CD4-positive, alpha-beta memory T cell (primary cell): Measurements from ENCODE around the gene UBQLN4. TPM values are rescaled to one million over a fixed set of nuclear protein-coding genes. Genes with fewer than 3 reads are reported as not detected.
"Not testable (repeated sequence)": the region's sequence is repeated elsewhere in the genome, so short reads cannot be mapped to it uniquely, and the experiment has no call there.

Experiments used
- CTCF ChIA-PET: fragments of 350-600 bp; sonication (Branson Sonifier 250); formaldehyde crosslinking; loops from one replicate; lab custom pipeline; 2021; ENCODE audit warnings: inconsistent platforms; ENCODE audit not compliant: partially characterized antibody; lab: Charles Lee
- POLR2A ChIA-PET: fragments of 350-600 bp; sonication (Branson Sonifier 250); formaldehyde crosslinking; loops from one replicate; lab custom pipeline; 2021; ENCODE audit not compliant: partially characterized antibody; lab: Charles Lee
- DNase-seq, 5 donors: peaks; one replicate each; pipeline versions ENCODE4 v3.0.0 to v3.0.0-alpha.2; 2020 to 2022; ENCODE audit warnings: mixed read lengths in 1 of 5
- H3K27ac ChIP-seq: one replicate; pipeline ENCODE4 v1.7.0; 2013; ENCODE audit warnings: low read depth, low read length
- H3K27me3 ChIP-seq: 2 replicates; pipeline ENCODE4 v1.7.0; 2013; ENCODE audit warnings: mild to moderate bottlenecking, low read length, moderate library complexity; ENCODE audit not compliant: insufficient read depth
- H3K36me3 ChIP-seq: 2 replicates; pipeline ENCODE4 v1.7.0; 2013; ENCODE audit warnings: mild to moderate bottlenecking, low read length, moderate library complexity; ENCODE audit not compliant: insufficient read depth
- H3K4me1 ChIP-seq: 2 replicates; pipeline ENCODE4 v1.7.0; 2013; ENCODE audit warnings: mild to moderate bottlenecking, low read length, moderate library complexity; ENCODE audit not compliant: insufficient read depth
- H3K4me3 ChIP-seq, 2 donors: one replicate each; pipeline ENCODE4 v1.7.0; 2013; ENCODE audit warnings: low read length in 2 of 2, mild to moderate bottlenecking in 1 of 2
- H3K9me3 ChIP-seq, 2 donors: one replicate each; pipeline ENCODE4 v1.7.0; 2013; ENCODE audit warnings: low read length in 2 of 2, control low read depth in 1 of 2; ENCODE audit not compliant: control insufficient read depth in 1 of 2
- H3K27ac Mint-ChIP-seq, 7 donors: one replicate each; pipeline ENCODE4 v1.8.0; 2020 to 2021; ENCODE audit warnings: mixed read lengths in 7 of 7, mild to moderate bottlenecking in 6 of 7, inconsistent platforms in 3 of 7, moderate library complexity in 3 of 7
- H3K27me3 Mint-ChIP-seq, 2 donors: one replicate each; pipeline ENCODE4 v1.8.0; 2020 to 2021; ENCODE audit warnings: mixed read lengths in 2 of 2
- H3K36me3 Mint-ChIP-seq, 2 donors: one replicate each; pipeline ENCODE4 v1.8.0; 2020 to 2021; ENCODE audit warnings: mixed read lengths in 2 of 2, inconsistent platforms in 1 of 2, mild to moderate bottlenecking in 1 of 2
- H3K4me1 Mint-ChIP-seq, 4 donors: one replicate each; pipeline ENCODE4 v1.8.0; 2020 to 2021; ENCODE audit warnings: mixed read lengths in 4 of 4, mild to moderate bottlenecking in 1 of 4
- H3K4me3 Mint-ChIP-seq, 8 donors: one replicate each; pipeline ENCODE4 v1.8.0; 2020 to 2021; ENCODE audit warnings: mixed read lengths in 8 of 8, mild to moderate bottlenecking in 7 of 8, moderate library complexity in 6 of 8, inconsistent platforms in 3 of 8
- H3K9me3 Mint-ChIP-seq, 8 donors: one replicate each; pipeline ENCODE4 v1.8.0; 2020 to 2021; ENCODE audit warnings: mixed read lengths in 8 of 8, mild to moderate bottlenecking in 5 of 8, inconsistent platforms in 3 of 8, moderate library complexity in 1 of 8
- intact Hi-C: fragments of 100-400 bp; cut with micrococcal nuclease; formaldehyde crosslinking; loops from one replicate; pipeline ENCODE4 v1.15.1; 2023
- polyA plus RNA-seq, 2 donors: library from polyadenylated mRNA; unstranded; fragments of 300-500 nt; fragmentation: Illumina TruSeq; gene quantifications; one replicate each; pipeline ENCODE4 v1.2.3, GENCODE V29; 2021
- total RNA-seq, 2 experiments: library from RNA; stranded (reverse); gene quantifications; one replicate each; pipeline ENCODE4 v1.2.3, GENCODE V29; 2021

Gene UBQLN4
- total and polyA plus RNA-seq, 4 experiments from 2014 or later, result 8.9 to 39.5 (median 25.3) TPM

- H3K4me1 Mint-ChIP-seq, H3K27ac Mint-ChIP-seq, H3K4me3 ChIP-seq, H3K27me3 ChIP-seq, H3K27me3 Mint-ChIP-seq, intact Hi-C loops, POLR2A ChIA-PET, H3K4me1 ChIP-seq, H3K36me3 ChIP-seq, DNase-seq, H3K9me3 ChIP-seq, CTCF ChIA-PET, H3K9me3 Mint-ChIP-seq, H3K4me3 Mint-ChIP-seq, H3K27ac ChIP-seq: not testable (repeated sequence)
- H3K36me3 Mint-ChIP-seq, result peaks cover 7 to 18% of the 10 kb centered on the region in 2 donors
Observed at GRCh38 chr1:156034991-156035390, 18.6 kb downstream of the UBQLN4 start.

DNA sequence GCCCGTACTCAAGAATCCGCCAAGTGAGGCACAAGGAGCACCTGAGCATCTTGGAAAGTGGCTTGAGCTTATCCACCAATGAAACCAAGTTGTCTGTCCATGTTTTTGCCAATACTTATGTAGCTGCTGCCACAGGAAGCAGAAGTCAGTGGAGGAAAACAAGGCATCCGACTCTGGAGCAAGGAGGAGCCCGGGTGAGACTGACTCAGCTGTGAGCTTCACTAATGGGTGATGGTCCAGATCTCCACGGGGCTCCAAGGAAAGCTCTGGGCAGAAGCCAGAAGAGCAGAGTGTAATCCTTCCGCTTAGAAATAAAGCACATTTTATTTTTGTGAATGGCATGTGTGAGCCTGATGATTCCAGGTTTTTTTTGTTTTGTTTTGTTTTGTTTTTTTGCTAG lies 20.6 kb downstream of the UBQLN4 start:
- POLR2A ChIA-PET, result no interaction called here
- intact Hi-C loops, result no loop called here
- Mint-ChIP-seq H3K4me1 (no peaks in the 10 kb centered on the region), H3K9me3 (peaks cover 0 to 3% (median 0%) of the 10 kb centered on the region in 8 donors), H3K36me3 (peaks cover 7 to 13% of the 10 kb centered on the region in 2 donors), H3K4me3 (no peak overlapping the region), H3K27ac (no peak overlapping the region), H3K27me3 (no peaks in the 10 kb centered on the region)
- CTCF ChIA-PET, result interaction anchor here (0.9 kb wide), 1 partner anchor 32 kb away, joined by 3 read pairs; no protein-coding TSS in a partner anchor
- no peaks in the 10 kb centered on the region for H3K9me3 ChIP-seq
- H3K4me3 ChIP-seq, result no peak overlapping the region
- H3K4me1 ChIP-seq, result no peaks in the 10 kb centered on the region
- H3K27ac ChIP-seq, result no peak overlapping the region
- no peaks in the 10 kb centered on the region for H3K27me3 ChIP-seq
- DNase-seq, result no peak
- H3K36me3 ChIP-seq, result no peaks in the 10 kb centered on the region

DNA sequence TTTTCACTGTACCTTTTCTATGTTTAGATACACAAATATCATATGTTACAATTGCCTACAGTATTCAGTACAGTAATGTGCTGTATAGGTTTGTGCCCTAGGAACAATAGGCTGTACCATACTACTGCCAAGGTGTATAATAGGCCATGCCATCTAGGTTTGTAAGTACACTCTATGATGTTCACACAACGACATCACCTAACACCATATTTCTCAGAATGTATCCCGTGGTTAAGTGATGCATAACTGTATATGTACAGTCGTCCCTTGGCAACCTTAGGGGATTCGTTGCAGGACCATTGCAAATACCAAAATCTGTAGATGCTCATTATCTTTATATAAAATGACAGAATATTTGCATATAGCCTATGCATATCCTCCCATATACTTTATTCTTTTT lies 27.0 kb downstream of the UBQLN4 start:
- Mint-ChIP-seq H3K27ac (no peak overlapping the region), H3K9me3 (peaks cover 0 to 1% (median 0%) of the 10 kb centered on the region in 8 donors), H3K36me3 (no peaks in the 10 kb centered on the region), H3K4me3 (no peak overlapping the region), H3K27me3 (peaks cover 0 to 2% of the 10 kb centered on the region in 2 donors), H3K4me1 (peaks cover 6 to 13% (median 8%) of the 10 kb centered on the region in 4 donors)
- DNase-seq, result no peak
- H3K27ac ChIP-seq, result no peak overlapping the region
- CTCF ChIA-PET, result no interaction called here
- no peaks in the 10 kb centered on the region for H3K9me3 ChIP-seq
- no peaks in the 10 kb centered on the region for H3K4me1 ChIP-seq
- H3K27me3 ChIP-seq, result no peaks in the 10 kb centered on the region
- no peaks in the 10 kb centered on the region for H3K36me3 ChIP-seq
- intact Hi-C loops, result loop anchor here (10.0 kb wide), 1 partner anchor 342 kb away; the partner anchor contains the start of genes DAP3 and YY1AP1
- POLR2A ChIA-PET, result no interaction called here
- H3K4me3 ChIP-seq, result no peak overlapping the region

GRCh38 chr1:156025876-156026275 lies 27.7 kb downstream of the UBQLN4 start:
- no peaks in the 10 kb centered on the region for H3K9me3 ChIP-seq
- Mint-ChIP-seq H3K4me3 (peak overlapping the region in 1 of 8 donors; percentile 14), H3K9me3 (peaks cover 0 to 1% (median 0%) of the 10 kb centered on the region in 8 donors), H3K4me1 (peaks cover 6 to 17% (median 10%) of the 10 kb centered on the region in 4 donors), H3K27me3 (peaks cover 0 to 2% of the 10 kb centered on the region in 2 donors), H3K36me3 (no peaks in the 10 kb centered on the region), H3K27ac (no peak overlapping the region)
- intact Hi-C loops, result loop anchor here (10.0 kb wide), 1 partner anchor 341 kb away; the partner anchor contains the start of genes DAP3 and YY1AP1
- no peaks in the 10 kb centered on the region for H3K36me3 ChIP-seq
- no peak overlapping the region for H3K4me3 ChIP-seq
- ChIA-PET POLR2A (no interaction called here), CTCF (interaction anchor here (0.9 kb wide), 1 partner anchor 26 kb away, joined by 3 read pairs; no protein-coding TSS in a partner anchor)
- DNase-seq, result peak in 3 of 5 donors; percentile 24 to 41 (median 25)
- peaks cover 4% of the 10 kb centered on the region for H3K4me1 ChIP-seq
- no peak overlapping the region for H3K27ac ChIP-seq
- no peaks in the 10 kb centered on the region for H3K27me3 ChIP-seq

- POLR2A ChIA-PET, result interaction anchor here (0.9 kb wide), 1 partner anchor 48 kb away, joined by 3 read pairs; no protein-coding TSS in a partner anchor
- intact Hi-C loops, result loop anchor here (10.0 kb wide), 1 partner anchor 340 kb away; the partner anchor contains the start of genes DAP3 and YY1AP1
- H3K4me1 Mint-ChIP-seq, result peaks cover 12 to 28% (median 19%) of the 10 kb centered on the region in 4 donors
Observed at GRCh38 chr1:156024801-156025200, 28.8 kb downstream of the UBQLN4 start.

GRCh38 chr1:156021954-156022353 lies 31.6 kb downstream of the UBQLN4 start:
- no peak for DNase-seq
- intact Hi-C loops, result loop anchor here (2.0 to 10.0 kb wide), 2 partner anchors 17 to 337 kb away; partner anchors contain the start of genes DAP3 and YY1AP1
- H3K27me3 ChIP-seq, result no peaks in the 10 kb centered on the region
- CTCF ChIA-PET, result no interaction called here
- Mint-ChIP-seq H3K9me3 (no peaks in the 10 kb centered on the region), H3K27me3 (peaks cover 0 to 2% of the 10 kb centered on the region in 2 donors), H3K27ac (peak overlapping the region; percentile 6 to 90 (median 74)), H3K4me1 (peaks cover 24 to 42% (median 32%) of the 10 kb centered on the region in 4 donors), H3K36me3 (peaks cover 14 to 21% of the 10 kb centered on the region in 2 donors), H3K4me3 (peak overlapping the region in 5 of 8 donors; percentile 18 to 59 (median 36))
- no peaks in the 10 kb centered on the region for H3K9me3 ChIP-seq
- H3K4me3 ChIP-seq, result no peak overlapping the region
- no peak overlapping the region for H3K27ac ChIP-seq
- POLR2A ChIA-PET, result interaction anchor here (1.0 kb wide), 1 partner anchor 116 kb away, joined by 3 read pairs; no protein-coding TSS in a partner anchor
- peaks cover 17% of the 10 kb centered on the region for H3K4me1 ChIP-seq
- H3K36me3 ChIP-seq, result peaks cover 10% of the 10 kb centered on the region

More at GRCh38 chr1:156024801-156025200, 28.8 kb downstream of the UBQLN4 start:
- Histone ChIP-seq H3K4me3 (no peak overlapping the region), H3K4me1 (peaks cover 9% of the 10 kb centered on the region), H3K36me3 (no peaks in the 10 kb centered on the region), H3K27ac (no peak overlapping the region), H3K27me3 (no peaks in the 10 kb centered on the region), H3K9me3 (no peaks in the 10 kb centered on the region)
- Mint-ChIP-seq H3K27me3 (peaks cover 0 to 2% of the 10 kb centered on the region in 2 donors), H3K36me3 (peaks cover 0 to 8% of the 10 kb centered on the region in 2 donors), H3K4me3 (no peak overlapping the region), H3K9me3 (peaks cover 0 to 1% (median 0%) of the 10 kb centered on the region in 8 donors), H3K27ac (no peak overlapping the region)
- no peak for DNase-seq
- CTCF ChIA-PET, result no interaction called here

GRCh38 chr1:156021093-156021428 lies 32.5 kb downstream of the UBQLN4 start:
- Histone ChIP-seq H3K4me1 (peaks cover 17% of the 10 kb centered on the region), H3K27ac (peak overlapping the region; percentile 77), H3K27me3 (no peaks in the 10 kb centered on the region), H3K4me3 (peak overlapping the region; percentile 78 to 81), H3K36me3 (peaks cover 13% of the 10 kb centered on the region), H3K9me3 (no peaks in the 10 kb centered on the region)
- intact Hi-C loops, result loop anchor here (2.0 to 10.0 kb wide), 2 partner anchors 16 to 336 kb away; partner anchors contain the start of genes DAP3 and YY1AP1
- CTCF ChIA-PET, result interaction anchor here (0.6 to 2.0 kb wide), 4 partner anchors 10 to 152 kb away, joined by 3 to 6 read pairs (median 4); partner anchors contain the start of gene LAMTOR2
- Mint-ChIP-seq H3K27me3 (peaks cover 0 to 2% of the 10 kb centered on the region in 2 donors), H3K36me3 (peaks cover 20 to 28% of the 10 kb centered on the region in 2 donors), H3K4me1 (peaks cover 24 to 44% (median 34%) of the 10 kb centered on the region in 4 donors), H3K27ac (peak overlapping the region; percentile 82 to 99 (median 98)), H3K9me3 (no peaks in the 10 kb centered on the region), H3K4me3 (peak overlapping the region; percentile 96 to 99 (median 99))
- no peak for DNase-seq
- POLR2A ChIA-PET, result interaction anchor here (0.6 to 1.9 kb wide), 11 partner anchors 8 to 480 kb away, joined by 3 to 11 read pairs (median 4); partner anchors contain the start of genes ARHGEF2, KHDC4, LAMTOR2 and MEF2D
